Activated CD4-positive, alpha-beta T cell treated with anti-CD3 and anti-CD28 coated beads for 24 hours (primary cell): ENCODE measurements around the gene AMOTL1.
"Not testable (repeated sequence)": the region's sequence is repeated elsewhere in the genome, so short reads cannot be mapped to it uniquely, and the experiment has no call there.

ENCODE experiments used
- DNase-seq, 2 donors: peaks; one replicate each; pipeline ENCODE4 v3.0.0-alpha.2; 2020; ENCODE audit warnings: low read depth in 2 of 2

AMOTL1 gene

DNA sequence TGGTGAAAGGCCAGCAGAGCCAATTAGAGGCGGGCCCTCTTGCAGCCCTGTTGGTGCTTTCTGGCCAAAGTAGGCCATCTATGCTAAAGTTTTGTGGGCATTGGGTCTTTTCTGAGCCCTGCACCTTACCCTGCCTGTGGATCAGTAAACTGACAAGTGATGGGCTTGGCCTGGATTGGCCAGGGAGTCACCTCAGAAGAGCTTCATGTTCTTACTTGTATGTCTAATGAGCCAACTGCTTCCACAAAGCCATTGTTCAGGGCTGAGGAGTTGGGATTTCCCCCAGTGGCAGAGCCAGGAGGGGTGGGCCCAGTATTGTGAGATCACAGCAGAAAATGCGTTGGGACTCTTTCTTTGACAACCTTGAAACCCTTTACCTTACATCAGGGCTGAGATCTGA lies 114.8 kb downstream of the AMOTL1 start:
- no peak for DNase-seq

DNA sequence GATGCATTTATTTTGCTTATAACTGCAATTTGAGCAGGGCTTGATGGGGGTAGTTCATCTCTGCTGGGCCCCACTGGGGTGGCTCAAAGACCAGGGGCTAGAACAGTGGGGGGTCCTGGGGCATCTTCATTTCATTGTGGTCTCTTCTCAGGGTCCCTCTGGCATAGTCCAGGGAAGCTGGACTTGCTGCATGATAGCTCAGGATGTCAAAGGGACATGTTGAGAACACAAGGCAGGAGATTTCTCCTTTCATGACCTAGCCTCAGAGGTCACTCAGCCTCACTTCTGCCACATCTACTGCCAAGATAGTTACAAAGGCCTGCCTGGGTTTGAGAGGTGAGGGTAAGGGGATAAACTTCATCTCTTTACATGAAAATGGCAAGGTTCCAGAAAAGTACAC lies 115.7 kb downstream of the AMOTL1 start:
- no peak for DNase-seq

DNA sequence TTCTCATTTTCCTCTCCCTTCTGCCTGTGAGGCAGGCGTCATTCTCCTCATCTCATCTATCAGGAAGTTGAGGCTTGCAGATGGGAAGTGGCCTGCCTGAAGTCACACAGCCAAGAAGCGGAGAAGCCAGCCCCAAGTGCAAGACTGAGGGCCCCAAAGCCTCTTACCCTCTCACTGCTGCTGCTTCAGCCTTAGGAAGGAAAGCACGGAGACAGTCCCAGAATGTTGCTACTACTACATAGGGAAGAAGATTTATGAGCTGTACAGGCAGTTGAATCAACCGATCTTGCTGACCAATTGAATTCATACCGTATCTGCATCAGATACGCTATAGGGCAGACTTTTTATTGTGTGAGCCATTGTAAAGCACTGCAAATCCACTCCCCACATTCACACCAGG lies 116.2 kb downstream of the AMOTL1 start:
- no peak for DNase-seq

DNA sequence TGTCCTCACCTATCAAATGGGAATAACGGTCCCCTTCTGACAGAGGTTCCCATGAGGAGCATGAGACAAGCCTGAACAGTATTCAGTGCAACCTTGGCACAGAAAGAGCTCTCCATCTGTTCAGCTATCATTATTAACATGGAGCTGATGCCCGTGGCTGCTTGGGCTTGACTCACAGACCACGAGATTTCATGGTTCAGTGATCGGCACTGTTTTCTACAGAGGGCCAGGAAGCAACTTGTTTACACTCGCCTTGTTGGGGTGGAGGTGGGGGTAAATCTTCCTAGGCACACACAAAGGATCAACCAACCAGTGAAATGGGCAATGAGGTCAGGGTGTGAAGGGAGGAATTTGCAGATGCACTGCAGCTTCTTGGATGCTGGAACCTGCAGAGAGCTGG lies 117.0 kb downstream of the AMOTL1 start:
- no peak for DNase-seq

DNA sequence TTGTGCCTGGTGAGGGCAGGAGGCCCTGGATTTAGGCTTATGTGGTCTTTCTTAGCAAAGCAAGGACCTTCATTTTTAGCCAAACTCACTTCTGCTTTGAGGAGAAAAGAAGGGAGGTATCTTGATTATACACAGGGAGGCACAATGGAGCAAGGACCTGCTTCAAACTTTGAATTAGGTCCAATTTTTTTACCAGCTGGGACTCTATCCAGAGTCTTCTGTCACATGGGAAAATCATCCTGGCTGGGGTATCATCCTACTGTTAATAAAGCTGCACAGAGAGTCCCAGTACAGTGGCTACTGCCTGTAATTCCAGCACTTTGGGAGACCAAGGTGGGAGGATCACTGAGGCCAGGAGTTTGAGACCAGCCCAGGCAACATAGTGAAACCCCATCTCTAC lies 117.4 kb downstream of the AMOTL1 start:
- DNase-seq: no peak

DNA sequence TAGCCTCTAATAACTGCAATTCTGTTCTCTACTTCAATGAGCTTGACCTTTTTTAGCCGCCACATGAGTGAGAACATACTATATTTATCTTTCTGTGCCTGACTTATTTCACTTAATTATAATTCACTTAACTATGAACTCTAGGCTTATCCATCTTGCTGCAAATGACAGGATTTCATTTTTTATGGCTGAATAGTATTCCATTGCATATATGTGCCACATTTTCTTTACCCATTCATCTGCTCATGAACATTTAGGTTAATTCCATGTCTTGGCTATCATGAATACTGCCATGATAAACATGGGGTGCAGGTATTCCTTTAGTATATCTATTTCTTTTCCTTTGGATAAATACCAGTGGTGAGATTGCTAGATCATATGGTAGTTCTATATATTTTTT lies 120.0 kb downstream of the AMOTL1 start:
- DNase-seq: no peak

DNA sequence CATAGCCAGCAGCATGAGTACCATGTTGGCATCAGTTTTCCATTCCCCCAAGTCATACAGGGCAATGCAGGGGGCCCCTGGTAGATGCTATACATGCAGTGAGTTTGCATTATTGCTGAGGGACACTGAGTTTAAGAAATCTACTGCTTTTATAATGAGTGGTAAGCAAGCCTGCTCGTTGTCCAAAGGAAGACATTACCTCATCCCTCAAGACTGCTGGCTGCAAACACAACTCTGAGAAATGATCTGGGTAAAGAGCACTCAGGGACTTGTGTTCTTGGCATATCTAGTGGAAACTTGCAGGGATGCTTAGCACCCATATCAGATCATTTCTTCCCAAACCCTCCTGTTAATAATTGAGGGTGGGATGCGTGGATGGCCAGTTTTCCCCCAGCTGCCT lies 127.3 kb downstream of the AMOTL1 start:
- no peak for DNase-seq

DNA sequence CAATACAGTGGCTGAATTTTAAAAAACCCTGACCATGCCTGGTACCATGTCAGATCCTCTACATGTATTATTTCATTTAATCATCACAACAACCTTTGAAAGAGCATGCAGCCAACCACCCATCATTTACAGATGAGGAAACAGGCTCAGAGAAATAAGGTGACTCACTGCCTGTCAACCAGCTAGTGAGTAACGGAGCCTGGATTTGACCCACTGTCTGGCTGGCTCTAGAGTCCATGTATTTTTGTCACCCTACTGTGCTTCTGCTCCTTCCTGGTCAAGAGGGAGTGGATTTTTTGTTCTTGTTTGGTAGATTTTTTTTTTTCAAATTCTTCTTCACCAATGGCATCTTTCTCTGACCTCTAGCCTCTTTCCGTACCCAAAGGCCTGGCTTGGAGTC lies 127.8 kb downstream of the AMOTL1 start:
- DNase-seq: no peak

DNA sequence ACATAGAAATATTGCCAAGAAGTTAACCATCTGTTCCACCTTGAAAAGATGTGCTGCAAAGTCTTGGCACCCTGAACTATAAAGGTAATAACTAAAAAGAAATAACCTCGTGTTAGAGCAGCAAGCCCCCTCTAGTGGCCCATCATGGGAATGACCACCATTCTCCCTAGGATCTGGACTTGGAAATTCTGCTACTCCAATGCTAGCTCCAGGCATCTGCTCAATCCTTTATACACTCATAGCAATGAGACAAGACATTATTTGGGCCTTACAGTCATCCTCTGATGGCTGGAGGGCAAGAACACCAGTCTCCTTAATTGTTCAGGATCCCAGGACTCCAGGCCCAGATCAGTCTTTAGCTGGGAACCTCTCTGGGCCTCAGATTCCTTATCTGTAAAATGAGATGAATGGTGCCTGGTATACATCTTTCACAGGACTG lies 129.2 kb downstream of the AMOTL1 start:
- peak; percentile 17 to 28 for DNase-seq

DNA sequence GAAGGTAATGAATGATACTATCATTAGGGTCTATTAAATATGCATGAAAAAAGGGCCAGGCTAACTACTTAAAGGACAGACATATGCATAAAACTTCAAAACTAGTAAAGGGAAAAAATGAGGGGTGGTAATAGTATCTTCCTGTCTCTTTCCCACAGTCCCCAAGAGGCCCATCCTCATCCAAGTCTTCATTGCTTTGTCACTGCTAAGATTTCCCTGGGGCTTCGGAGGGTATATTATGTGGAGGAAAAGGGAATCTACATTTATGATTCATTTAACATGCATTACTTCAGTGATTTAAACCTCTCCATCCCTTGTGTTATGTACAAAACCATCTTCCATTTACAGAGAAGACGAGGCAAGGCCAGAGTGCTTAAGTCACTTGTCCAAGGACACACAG lies 139.1 kb downstream of the AMOTL1 start:
- DNase-seq: no peak

DNA sequence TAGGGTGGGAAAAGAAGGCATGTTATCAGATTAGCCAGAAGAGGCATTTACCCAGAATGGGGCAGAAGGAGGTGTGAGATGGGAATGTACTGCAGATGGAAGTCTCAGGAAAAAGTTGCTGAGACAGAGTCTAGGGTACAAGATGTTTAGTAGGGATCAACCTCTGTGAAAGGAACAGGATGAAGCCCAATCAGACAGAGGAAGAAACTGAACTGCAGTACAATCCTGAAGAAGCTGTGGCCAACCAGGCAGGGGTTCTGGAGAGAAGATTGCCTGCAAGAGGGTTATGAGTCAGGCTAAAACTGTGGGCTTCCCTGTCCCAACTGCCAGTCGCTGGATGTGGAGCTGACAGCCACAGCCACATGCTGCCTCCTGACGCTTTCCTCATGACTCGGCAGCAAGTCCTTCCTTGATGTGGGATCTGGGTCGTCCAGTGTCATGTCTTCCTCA lies 141.2 kb downstream of the AMOTL1 start:
- DNase-seq: no peak

DNA sequence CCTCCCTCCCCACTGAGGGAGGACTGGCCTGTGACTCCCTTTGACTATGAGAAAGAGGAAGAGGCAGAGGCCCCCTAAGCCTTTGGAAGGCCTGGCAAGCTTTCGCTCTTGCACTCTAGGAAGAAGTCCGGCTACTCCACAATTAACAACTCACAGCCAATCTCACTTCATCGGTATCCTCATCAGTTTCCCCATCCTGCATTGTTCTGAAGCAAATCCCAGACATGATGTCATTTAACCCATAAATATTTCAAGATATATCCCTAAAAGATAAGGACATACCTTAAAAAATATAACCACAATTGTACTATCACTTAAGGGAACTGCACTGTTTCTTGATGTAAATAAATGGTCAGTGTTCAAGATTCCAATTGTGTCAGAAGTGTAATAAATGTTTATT lies 142.1 kb downstream of the AMOTL1 start:
- DNase-seq: no peak

DNA sequence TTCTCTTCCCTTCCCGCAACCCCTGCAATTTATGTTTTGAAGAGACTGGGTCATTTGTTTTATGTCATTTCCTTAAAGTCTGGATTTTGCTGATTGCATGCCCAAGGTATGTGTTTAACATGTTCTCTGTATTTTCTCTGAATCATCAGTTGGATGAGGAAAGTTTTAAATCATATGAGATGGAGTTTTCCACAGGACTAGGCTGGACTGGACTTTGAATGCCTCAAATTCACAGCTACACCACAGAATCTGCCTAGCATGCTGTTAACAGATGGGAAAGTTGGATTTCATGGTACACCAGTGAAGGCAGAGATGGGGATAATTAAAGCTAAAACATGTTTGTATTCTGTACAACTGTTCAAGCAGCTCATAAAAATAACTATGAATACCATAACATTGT lies 142.6 kb downstream of the AMOTL1 start:
- DNase-seq: no peak

DNA sequence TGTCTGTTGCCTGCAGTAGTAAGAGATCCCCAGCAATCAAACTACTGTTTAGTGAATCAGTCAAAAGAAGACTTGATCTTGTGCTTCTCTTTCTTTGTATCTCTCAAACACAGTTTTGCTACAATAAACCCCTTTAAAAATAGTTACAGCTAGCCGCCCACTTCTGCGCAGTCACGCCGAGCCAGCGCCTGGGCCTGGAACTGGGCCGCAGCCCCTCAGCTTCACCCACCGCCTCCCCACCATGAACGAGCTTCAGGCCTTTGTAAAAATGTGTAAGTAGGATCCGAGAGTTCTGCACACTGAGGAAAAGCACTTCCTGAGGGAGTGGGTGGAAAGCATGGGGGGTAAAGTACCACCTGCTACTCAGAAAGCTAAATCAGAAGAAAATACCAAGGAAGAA lies 144.7 kb downstream of the AMOTL1 start:
- DNase-seq: no peak

DNA sequence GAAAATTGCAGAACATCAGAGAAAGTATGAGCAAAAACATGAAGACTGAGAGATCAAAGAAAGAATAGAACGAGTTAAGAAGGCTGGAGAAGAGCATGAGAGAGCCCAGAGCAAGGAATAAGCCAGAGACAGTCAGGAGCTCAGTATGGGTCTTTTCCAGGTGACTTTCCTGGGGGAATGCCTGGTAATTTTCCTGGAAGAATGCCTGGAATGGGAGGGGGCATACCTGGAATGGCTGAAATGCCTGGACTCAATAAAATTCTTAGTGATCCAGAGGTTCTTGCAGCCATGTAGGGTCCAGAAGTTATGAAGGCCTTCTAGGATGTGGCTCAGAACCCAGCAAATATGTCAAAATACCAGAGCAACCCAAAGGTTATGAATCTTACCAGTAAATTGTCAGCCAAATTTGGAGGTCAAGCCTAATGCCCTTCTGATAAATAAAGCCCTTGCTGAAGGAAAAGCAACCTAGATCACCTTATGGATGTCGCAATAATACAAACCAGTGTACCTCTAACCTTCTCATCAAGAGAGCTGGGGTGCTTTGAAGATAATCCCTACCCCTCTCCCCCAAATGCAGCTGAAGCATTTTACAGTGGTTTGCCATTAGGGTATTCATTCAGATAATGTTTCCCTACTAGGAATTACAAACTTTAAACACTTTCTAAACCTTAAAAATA lies 145.7 kb downstream of the AMOTL1 start:
- not testable (repeated sequence) for DNase-seq

DNA sequence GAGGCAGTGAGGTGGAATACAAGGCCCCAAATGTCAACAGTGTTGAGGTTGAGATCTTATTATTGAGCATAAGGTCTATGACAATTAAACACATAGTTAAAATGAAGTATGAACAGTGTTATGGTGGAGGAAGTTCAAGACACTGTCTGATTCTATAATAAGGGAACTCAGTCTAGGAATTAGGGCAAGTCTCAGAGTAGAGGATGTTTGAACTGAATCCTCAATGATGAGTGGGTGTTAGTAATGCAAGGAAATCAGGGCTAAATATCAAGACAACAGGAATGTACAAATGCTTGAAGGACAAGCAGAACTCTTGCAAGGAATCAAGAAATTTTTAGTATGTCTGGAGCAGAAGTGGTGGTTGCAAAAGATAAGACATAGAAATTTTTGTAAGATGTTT lies 152.2 kb downstream of the AMOTL1 start:
- DNase-seq: no peak

DNA sequence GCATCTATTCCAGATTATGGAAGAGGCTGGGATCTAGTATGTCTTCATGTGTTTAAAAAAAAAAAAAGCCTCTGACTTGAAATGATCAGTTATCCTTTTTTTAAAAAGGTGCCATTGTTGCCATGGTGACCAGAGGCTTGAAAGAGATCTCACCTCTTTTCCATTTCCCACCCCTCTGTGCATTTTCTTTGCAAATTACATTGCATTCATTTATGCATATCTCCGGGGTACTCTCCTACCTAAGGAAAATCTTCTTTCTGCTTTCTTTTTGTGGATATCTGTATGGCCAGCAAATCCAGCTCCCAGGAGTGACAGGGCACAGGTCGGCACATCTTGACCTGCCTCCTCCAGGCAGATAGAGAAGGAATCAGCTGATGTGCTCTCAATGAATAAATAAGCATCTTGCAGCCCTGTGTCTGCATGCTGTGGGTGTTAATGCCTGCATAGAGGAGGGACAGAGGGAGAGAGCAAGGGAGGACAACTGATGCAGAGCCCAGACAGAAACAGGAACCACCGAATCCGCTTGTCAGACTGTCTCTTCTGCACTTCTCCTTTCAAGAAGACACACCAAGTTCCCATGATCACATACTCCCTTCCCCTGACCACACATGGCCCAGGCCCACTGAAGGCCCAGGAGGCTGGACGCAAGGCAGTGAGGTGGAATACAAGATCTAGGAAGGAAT lies 154.3 kb downstream of the AMOTL1 start:
- DNase-seq: no peak

DNA sequence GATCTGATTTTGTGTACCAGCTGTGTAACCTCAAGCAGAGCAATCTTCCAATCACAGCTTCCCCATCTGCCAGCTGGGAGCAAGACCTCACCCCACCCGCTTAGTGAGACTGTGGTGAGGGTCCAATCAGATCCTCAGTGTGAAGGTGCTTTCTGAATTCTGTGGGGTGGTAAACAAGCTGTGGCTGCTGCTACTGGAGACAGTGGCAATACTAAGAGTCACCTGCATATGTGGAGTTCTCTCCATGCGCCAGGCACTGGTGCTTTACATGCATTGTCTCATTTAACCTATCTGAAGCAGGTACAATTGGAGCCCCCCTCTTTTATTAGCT lies 154.8 kb downstream of the AMOTL1 start:
- DNase-seq: no peak

DNA sequence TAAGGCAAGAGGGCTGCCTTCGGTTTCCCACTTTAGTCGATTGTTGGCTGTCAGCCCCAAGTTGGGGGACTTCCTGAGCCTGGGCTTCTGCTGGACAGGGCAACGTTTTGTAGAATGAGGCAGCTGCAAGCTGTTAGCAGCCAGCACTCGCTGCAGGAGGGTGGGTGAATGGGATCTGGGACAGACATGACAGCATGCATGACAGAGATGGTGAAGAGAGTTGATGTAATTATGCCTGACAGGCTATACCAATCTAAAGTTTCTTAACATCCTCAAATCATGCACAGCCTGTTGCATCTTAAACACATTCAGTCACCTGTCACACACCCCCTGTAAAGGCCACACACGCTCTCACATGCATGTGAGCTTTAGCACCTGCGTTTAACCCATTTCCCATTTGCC lies 156.0 kb downstream of the AMOTL1 start:
- DNase-seq: no peak

DNA sequence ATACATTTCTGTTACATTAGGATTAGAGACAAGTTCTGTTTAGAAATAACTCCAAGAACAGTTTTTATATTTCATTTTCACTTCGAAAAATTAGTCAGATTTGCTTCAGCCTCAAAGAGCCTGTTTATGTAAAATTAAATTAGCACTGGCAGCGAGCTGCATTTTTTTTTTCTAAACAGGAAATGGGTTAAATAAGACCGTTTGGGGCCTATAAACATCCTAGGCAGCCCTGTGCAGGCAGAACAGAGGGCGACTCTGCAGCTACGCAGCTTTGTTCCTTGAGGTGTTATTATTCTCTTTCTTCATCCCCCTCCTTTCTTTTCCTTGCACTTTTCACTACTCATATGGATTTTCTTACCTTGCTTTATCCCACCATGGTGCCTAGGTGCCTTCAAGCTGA lies 156.5 kb downstream of the AMOTL1 start:
- DNase-seq: no peak

DNA sequence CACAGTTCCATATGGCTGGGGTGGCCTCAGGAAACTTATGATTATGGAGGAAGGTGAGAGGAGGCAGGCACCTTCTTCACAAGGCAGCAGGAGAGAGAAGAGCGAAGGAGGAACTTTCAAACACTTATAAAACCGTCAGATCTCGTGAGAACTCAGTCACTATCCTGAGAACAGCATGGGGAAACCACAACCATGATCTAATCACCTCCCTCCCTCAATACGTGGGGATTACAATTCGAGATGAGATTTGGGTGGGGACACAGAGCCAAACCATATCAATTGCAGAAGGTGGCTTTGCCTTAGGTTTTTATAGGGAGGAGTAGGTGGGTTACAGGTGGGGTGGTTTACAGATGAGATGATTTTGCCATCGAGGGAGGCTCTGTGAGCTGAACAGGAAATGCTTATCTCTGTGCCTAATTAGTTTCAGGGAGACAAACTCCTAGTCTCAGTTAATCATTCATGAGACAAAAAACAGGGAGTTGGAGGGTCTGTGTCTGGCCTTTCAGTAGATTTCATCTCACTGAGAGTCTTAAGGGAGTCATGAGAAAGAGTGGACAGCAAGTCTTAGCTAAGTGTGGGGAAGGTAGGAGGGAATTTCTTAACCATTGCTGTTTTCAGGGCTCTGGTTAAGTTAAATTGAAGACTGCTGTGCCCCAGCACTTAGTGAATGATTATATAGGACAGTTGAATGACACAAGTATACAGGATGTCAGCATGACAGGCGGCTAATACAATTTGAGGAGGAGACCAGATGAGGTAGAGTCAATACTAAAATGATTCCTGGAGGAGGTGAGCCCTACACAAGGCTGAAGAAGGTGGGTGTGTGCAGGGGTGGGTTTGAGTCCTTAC lies 157.5 kb downstream of the AMOTL1 start:
- no peak for DNase-seq

DNA sequence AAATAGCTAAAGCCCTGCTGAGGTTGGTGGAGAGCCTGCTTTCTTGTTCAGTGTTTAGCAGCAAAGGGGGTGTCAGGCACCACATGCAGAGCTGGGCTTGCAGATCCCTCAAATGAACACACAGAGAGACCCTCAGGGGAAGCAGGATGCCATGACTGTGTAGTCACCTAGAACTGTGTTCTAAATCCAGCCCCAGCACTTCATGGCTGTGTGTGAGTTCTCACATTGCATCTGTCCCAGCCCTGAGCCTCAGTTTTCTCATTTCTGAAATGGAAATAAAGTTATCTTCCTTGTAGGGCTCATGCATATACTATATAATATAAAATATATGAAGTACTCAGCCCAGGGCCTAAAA lies 158.1 kb downstream of the AMOTL1 start:
- no peak for DNase-seq
